Fibroblast of mammary gland (primary cell): ENCODE data around the gene MEF2A.
A peak's percentile ranks its signal among the peaks of the same experiment; 100 is the strongest.
"Not testable (repeated sequence)": the region's sequence is repeated elsewhere in the genome, so short reads cannot be mapped to it uniquely, and the experiment has no call there.

Experiments used
- DNase-seq: peaks from one replicate; pipeline ENCODE4 v3.0.0-alpha.2; 2010; ENCODE audit warnings: low read depth
- H3K4me3 ChIP-seq: 2 replicates; pipeline ENCODE4 v1.5.1; 2011; ENCODE audit warnings: low read depth, mild to moderate bottlenecking, low read length, moderate library complexity; ENCODE audit not compliant: control insufficient read depth
- TF ChIP-seq, protein P1 (sequence below): conservative IDR thresholded peaks from 2 replicates; pipeline ENCODE4 v1.5.1; 2011; ENCODE audit warnings: low read depth, low read length, inconsistent platforms; ENCODE audit not compliant: control insufficient read depth, insufficient read depth

MEF2A gene

DNA sequence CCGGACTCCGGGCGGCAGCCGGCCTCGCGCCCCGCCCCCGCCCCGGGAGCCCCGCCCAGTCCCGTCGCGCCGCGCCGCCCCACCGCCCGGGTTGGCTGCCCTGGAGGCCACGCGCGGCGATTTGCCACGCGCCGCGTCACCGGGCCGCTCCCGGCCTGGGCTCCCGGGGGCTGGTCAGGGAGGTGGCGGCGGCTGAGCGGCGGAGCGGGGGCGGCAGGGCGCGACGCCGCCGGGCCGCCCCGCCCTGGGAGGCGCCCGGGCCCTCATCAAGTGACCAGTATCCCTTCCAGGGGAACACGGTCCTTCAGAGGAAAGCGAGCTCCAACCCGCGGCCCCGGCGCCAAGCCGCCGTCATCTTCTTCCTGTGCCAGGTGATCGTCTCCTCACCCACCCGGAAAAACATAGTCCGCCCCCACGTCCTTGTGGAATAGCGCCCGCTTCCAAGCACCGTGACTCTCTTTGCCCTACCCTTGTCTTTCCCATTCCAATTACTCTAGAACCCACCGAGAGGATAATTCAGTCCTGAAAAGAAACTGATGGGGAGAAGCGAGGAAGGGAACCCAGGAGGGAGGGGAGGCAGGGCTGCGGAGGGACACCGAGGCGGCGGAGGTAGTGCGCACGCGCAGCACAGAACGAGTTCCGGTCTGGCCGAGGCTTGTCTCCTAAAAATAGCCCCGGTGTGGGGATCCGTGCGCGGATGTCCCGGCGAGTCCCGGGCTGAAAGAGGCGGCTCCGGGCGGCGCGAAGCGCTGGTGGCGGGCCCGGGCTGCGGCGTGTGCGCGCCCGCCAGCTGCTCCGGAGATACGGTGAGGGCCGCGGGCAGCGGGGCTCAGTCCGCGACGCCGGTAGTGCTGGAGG lies at the start of gene MEF2A:
MEF2A (plus strand) TSS at position 686 of the 858 bp plus-strand sequence. CDS start 67,136 bp downstream, outside the sequence.
- TF ChIP-seq, protein P1, sequence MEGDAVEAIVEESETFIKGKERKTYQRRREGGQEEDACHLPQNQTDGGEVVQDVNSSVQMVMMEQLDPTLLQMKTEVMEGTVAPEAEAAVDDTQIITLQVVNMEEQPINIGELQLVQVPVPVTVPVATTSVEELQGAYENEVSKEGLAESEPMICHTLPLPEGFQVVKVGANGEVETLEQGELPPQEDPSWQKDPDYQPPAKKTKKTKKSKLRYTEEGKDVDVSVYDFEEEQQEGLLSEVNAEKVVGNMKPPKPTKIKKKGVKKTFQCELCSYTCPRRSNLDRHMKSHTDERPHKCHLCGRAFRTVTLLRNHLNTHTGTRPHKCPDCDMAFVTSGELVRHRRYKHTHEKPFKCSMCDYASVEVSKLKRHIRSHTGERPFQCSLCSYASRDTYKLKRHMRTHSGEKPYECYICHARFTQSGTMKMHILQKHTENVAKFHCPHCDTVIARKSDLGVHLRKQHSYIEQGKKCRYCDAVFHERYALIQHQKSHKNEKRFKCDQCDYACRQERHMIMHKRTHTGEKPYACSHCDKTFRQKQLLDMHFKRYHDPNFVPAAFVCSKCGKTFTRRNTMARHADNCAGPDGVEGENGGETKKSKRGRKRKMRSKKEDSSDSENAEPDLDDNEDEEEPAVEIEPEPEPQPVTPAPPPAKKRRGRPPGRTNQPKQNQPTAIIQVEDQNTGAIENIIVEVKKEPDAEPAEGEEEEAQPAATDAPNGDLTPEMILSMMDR, result no peak
- H3K4me3 ChIP-seq, result peak within 1 kb of the TSS; percentile 87
- peak; percentile 92 for DNase-seq

DNA sequence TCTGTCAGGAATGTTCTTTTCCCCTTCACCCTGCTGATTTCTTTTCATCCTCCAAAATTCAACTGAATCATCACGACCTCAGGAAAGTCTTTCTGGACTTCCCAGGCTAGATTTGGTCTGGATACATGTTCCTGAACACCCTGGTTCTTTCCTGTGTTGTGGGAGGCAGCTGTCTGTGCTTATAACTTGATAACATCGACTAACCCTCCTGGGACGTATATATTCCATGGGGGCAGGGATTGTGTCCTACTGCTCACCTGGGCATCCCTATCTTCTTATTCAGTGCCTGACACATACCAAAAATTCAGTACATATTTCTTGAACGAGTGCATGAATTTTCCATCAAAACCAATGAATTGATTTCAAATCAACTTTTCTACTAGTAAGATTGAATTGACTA lies 47.6 kb upstream of the MEF2A start:
- TF ChIP-seq, protein P1, result no peak
- DNase-seq, result no peak
- no peak overlapping the region for H3K4me3 ChIP-seq

DNA sequence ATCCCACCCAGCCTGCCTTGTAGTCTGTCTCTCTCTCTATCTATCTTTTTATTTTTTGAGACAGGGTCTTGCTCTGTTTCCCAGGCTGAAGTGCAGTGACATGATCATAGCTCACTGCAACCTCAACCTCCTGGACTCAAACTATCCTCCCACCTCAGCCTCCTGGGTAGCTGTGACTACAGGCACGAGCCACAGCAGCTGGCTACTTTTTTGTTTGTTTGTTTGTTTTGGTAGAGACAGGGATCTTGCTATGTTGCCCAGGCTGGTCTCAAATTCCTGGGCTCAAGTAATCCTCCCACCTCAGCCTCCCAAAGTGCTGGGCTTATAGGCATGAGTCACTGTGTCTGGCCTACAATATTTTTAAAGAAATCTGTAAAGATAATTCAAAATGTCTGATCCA lies 46.4 kb upstream of the MEF2A start:
- not testable (repeated sequence) for DNase-seq, H3K4me3 ChIP-seq

DNA sequence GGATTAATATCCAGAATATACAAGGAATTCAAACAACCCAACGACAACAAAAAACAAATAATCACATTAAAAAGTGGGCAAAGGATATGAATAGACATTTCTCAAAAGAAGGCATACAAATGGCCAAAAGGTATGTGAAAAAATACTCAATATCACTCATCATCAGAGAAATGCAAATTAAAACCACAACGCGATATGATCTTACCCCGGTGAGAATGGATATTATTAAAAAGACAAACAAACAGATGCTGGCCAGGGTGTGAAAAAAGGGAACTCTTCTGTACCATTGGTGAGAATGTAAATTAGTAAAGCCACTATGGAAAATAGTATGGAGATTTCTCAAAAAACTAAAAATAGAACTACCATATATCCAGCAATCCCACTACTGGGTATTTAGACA lies 43.5 kb upstream of the MEF2A start:
- TF ChIP-seq, protein P1, result no peak
- no peak for DNase-seq
- H3K4me3 ChIP-seq, result no peak overlapping the region

DNA sequence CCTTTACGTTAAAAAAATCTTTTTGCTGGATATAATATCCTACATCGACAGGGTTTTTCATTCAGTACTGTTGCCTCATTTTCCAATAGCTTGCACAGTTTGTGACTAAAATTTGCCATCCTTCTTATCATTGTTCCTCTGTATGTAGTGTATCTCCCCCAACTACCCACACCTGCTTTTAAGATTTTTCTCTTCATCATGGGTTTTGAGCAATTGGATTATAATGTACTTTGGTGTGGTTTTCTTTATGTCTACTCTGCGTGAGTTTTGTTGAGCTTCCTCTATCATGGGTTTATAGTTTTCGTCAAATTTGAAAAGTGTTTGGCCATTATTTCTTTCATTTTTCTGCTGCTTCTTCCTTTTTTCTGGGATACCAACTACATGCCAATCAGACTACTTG lies 39.6 kb upstream of the MEF2A start:
- DNase-seq, result no peak
- TF ChIP-seq, protein P1, result no peak
- no peak overlapping the region for H3K4me3 ChIP-seq

DNA sequence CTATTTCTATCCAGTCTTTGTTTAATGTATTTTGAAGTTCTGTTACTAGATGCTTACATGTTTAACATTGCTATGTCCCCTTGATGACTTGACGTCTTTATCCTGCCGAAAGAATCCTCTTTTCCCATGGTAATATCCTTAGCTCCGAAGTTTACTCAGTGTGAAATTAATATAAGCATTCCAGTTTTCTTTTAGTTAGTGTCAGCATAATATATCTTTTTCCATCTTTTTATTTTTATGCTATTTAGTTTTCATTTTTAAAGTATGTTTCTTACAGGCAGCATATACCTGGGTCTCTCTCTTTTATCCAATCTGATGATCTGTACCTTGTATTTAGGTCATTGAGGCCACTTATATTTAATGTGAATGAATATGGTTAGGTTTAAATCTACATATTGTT lies 39.1 kb upstream of the MEF2A start:
- H3K4me3 ChIP-seq, result no peak overlapping the region
- DNase-seq, result no peak
- TF ChIP-seq, protein P1, result no peak

DNA sequence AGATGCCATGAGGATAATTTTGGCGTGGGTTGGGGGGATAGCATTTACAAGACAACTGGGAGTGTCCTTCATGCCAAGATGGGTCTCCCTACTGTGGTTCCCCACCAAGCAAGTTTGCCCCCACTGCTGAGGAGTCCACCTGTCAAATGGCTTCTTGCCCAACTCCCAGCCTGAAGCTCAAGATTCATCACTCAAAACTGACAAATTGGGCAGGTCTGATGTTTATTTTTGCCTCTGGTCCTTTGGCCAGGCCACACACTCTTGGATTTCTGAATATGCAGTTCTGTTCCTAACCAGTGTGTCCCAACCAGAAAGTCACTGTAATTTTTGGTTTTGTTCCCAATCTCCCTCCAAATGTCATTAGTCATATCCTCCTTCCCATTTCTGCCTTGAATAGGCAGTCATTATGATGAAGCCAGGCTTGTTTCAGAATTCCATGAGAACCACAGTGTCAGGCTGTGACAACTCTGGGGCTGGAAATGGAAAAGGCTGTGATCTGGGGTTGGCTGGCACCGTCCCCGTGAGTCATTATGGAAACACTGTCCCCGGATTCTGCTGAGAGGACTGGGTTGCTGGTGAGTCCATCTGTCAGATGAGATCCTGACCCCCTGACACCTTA lies 29.3 kb upstream of the MEF2A start:
- no peak overlapping the region for H3K4me3 ChIP-seq
- TF ChIP-seq, protein P1, result no peak
- DNase-seq, result peak; percentile 74
